ENCODE data around the gene ENG. TPM values are rescaled to one million over a fixed set of nuclear protein-coding genes. Genes with fewer than 3 reads are reported as not detected.
"Not testable (repeated sequence)": the region's sequence is repeated elsewhere in the genome, so short reads cannot be mapped to it uniquely, and the experiment has no call there.

The ENG gene
- total RNA-seq, 2 donors from 2014 or later, result 15.1 to 26.5 TPM

DNA sequence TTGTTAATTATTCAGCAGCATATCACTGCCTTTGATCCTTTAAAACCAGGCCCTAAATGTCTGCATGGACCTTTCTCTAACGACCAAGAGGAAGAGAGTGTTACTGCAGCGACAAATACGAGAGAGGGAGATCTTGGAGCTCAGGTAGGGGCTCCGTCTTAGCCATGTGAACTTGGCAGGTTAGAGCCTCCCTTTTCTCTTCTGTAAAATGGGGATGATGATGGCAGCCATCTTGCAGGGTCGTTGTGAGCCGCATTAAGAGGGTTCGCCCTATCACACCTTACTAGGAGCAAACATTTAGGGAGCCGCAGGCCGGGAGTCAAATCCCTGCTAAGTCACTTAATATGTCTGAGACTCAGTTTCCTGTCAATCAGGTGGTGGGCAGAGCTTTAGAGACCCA lies 1.6 kb downstream of the ENG start:
- no peak for ATAC-seq
- no peak for DNase-seq
- intact Hi-C loops (cut with DNase I, micrococcal nuclease), result no loop called here

DNA sequence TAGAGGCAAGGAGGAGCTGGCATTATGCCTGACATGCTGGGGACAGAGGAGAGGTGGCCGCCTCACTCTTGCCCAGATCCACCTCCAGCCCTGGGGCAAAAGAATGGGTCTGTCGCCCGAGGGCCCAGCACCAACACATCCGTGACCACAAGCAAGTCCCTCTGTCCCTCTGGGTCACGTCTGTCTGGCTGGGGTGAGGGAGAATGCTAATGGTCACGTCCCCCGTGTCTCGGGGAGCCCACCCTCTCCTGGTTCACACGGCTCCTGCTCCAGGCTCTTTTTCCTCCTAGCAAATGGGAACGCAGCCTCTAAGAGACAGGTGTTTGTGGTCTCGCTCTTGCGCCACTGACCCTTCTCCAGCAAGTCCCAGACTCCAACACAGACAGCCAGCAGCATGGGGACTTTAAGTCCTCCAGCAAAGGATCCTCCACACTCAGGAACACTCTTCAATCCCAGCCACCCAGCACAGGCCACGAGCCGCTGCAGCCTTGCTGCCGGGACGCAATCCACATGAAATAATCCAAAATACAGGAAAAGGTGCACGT lies 4.1 kb downstream of the ENG start:
- DNase-seq (no peak), ATAC-seq (no peak)
- intact Hi-C loops (cut with DNase I, micrococcal nuclease), result no loop called here

DNA sequence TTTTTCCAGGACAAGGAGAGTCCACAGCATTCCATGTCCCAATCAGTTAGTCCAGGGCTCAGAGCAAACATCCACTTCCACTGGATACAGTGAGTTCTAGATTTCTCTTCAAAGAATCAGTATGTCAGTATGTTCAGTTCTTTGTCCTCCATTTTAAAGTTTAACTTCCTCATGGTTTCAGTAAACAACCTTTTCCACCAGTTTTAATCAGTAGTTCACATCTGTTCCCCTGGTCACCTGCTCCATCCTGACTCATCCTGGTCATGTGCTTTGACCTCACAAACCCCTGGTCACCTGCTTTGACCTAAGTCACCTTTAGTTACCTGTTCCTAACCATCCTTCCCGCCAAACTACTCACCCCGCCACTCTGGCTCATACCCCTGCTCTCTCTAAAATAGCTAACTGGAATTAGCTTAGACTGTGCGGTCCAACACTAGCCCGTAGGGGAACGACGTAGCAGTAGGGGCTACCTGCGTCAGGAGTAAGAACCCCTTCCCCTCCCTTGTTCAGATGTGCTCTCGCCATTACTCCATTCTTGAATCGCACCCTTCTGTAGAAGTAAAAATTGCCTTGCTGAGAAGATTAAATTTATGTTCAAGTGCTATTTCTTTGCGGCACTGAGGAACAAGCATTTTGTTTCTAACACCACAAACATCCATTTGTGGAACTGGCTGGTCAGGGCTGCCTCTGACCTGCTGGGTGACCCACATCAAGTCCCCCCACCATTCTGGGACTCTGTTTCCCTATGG lies 5.5 kb downstream of the ENG start:
- no peak for ATAC-seq
- intact Hi-C loops (cut with DNase I, micrococcal nuclease), result no loop called here
- no peak for DNase-seq

DNA sequence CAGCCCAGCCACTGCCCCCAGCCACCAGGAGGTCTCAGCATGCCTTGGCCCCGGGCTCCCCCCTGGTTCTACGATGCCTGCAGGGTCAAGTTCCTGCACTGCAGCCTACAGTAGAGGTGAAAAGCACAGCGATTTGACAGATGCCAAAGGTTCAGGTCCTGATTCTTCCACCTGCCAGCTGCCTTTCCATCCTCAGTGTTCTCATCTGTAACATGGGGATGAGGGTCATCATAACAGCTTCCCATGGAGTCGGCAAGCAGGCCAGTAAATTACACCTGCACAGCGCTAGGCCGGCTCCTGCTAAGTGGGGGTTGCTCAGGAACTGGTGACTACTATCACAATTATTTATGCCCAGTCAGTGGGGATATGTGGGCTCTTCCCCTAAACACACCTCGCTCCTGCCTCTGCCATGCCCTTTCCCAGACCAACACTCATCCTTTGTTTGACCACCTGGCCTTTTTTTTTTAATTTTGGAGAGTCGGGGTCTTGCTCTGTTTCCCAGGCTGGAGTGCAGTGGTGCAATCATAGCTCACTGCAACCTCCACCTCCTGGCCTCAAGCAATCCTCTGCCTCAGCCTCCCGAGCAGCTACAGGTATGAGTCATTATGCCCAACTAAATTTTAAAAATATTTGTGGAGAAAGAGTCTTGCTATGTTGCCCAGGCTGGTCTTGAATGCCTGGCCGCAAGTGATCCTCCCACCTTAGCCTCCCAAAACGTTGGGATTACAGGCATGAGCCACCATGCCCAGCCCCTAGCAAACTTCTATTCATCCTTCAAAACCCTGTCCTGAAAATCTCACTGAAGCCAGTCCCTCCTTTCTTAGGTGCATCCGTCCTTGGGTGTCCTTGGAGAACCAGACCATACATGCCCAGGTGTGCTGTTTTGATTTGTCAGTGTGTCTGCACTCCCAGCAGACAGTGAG lies 6.4 kb downstream of the ENG start:
- intact Hi-C loops (cut with DNase I, micrococcal nuclease), result no loop called here

DNA sequence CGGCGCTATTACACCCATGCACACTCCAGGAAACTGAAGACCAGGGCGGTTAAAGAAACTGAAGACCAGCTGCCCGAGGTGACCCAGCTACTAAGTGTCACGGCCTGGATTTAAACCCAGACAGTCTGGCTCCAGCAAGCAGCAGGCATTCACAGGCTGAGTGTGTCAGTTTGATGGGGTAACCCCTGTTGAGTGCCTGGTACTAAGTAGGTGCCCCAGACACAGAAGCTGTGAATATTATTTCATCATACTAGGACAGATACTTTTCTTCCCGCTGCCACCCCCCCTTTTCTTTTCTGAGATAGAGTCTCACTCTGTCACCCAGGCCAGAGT lies 7.3 kb downstream of the ENG start:
- DNase-seq (no peak), ATAC-seq (no peak)
- intact Hi-C loops (cut with DNase I, micrococcal nuclease), result no loop called here

More for the DNA sequence above, 6.4 kb downstream of the ENG start:
- DNase-seq (no peak), ATAC-seq (no peak)

DNA sequence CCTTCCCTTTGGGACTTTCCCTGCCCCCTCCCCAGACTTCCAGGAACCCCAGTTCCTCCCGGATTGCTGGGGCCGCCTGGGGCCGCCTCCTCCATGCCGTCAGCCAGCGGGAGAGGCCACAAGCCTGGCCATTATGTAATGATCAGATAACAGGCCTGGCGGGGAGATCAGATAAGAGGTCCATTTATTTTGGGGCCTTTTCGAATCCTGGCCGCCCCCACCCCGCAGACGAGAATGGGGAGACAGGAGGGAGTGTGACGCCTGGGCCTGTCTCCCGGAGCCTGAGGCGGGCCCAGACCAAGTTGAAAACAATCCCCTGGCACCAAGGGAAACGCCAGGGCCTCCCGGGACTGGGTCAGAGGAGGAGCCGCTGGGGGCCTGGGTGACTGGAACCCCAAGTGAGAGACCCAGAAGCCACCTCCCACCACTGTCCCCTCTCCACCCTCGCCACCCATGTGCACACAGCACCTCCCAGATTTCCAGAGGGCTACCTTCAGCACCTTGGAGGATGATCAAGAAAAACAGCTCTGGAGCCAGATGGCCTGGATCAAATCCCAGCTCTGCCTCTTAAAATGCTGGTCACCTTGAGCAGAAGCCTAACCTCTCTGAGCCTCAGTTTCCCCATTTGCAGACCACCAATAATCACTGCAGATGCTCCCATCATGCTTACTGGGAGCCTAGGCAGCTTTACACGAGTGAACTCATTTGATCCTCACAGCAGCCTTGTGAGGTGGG lies 7.8 kb downstream of the ENG start:
- intact Hi-C loops (cut with DNase I, micrococcal nuclease), result no loop called here
- DNase-seq, result no peak
- no peak for ATAC-seq

DNA sequence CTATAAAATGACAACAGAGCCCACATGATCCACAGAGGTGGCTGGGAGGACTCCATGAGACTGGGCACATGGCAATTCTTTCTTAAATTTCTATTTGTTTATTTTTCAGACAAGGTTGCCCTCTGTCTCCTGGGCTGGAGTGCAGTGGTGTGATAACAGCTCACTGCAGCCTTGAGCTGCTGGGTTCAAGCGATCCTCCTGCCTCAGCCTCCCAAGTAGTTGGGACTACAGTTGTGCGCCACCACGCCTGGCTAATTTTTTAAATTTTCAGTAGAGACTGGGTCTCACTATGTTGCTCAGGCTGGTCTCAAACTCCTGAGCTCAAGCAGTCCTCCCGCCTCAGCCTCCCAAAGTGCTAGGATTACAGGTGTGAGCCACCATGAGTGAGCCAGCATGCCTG lies 8.8 kb downstream of the ENG start:
- not testable (repeated sequence) for ATAC-seq

DNA sequence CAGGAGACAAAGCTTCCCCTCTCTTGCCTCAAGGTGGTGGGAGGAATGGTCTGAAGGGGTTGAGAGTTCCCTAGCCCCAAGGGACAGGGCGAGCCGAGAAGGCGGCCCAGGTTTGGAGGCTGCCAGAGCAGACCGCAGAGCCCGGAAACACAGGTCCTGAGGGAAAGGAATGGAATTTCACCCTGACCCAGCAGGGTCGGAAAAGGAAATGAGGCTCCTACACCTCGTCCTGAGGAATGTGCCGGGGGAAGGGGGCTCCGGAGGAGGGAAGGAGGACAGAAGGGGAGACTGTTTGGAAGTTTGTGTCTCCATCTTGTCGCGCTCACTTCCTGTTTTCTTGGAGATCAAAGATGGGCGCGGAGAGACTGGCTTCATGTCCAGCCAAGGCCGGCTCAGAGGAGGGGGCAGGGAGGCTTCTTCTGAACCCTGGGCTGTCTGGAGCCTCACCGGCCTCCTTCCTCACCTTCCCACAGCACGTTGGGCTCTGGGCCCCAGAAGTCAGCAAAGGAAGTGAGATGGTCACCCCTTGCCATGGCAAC lies 9.6 kb downstream of the ENG start:
- DNase-seq (no peak), ATAC-seq (no peak)
- intact Hi-C loops (cut with DNase I, micrococcal nuclease), result no loop called here

More for the DNA sequence above, 8.8 kb downstream of the ENG start:
- intact Hi-C loops (cut with DNase I, micrococcal nuclease); DNase-seq: not testable (repeated sequence)

DNA sequence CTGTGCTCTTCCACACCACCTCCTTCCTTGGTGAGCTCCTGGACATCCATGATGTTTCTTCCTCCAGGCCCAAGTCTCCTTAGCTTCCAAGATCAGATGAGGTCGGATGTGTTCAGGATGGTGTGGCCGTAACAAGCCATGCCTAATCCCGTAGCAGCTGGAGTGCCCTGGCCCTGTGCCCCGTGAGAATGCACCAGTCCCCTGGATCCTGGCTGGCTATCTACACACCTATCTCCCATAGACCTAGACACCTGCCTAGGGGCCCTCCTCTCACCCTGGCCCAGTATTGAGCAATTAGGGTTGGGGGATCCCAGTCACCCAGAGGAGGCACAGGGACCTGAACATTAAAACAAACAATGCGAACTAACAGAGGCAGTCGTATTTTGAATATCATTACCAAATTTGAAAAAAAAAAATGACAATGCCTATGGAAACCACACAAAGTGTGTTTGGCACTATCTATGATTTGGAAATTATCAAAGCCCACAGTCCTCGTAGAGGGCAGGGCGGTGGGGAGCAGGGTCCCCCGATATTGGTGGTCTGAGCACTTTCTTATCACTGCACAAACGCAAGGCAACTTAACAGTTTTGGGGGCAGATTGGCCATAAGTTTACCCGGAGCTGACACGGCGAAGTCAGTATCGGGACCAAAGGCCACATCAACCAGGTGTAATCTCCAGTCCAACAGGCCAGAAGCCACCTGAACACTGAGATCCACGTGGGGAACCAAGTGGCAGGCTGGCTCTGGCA lies 13.2 kb downstream of the ENG start:
- ATAC-seq (no peak), DNase-seq (no peak)
- intact Hi-C loops (cut with DNase I, micrococcal nuclease), result no loop called here

DNA sequence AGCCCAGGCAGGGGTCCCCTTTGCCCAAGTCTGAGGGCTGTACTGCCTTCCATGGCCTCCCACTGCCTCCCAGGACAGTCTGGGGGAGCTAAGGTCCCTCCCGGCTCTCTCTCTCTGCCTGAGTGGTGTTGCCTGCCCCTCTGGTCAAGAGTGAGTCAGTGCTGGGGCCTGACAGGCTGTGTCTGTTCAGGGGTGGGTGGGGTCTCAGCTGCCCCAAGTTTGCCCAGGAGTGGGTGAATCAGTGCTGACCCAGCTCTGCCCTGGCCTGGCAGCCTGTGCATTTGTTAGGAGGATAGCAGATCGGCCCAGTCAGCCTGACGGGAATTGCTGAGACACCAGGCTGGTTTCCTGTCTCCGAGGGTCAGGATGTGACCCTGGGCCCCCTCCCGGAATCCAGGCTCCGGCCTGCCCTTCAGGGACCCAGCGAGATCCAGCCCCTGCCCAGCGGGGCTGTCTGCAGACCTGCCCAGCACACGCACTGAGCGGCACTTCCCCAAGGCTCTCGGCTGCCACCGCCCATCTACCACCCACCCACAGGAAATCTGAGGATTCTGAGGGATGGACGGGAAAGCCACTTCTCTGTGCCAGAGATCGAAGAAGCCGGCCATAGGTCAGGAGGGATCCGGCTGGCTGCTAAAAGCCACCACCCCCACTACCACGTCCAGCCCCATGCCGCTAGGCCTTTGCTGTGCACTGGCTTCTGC lies 15.9 kb downstream of the ENG start:
- DNase-seq, result peak in 1 of 2 donors; percentile 66
- ATAC-seq, result peak; percentile 39
- intact Hi-C loops (cut with DNase I, micrococcal nuclease), result no loop called here

DNA sequence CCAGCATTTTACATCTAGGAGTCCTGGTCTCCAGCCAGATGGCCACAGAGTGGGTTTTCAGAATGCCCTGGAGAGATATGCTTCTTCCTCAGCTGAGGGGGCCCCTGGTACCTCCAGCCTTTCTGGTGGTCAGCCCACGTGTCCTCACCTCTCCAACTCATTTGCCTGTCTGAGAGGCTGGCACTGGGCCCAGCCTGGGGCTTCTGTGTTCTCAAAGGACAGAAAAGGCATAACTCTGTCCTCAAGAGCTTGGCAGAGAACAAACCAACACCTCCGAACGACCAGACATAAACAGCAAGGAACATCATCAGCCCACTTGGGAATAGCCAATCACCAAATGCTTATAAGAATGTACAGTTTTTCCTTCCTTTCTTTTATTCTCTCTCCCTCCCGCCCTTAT lies 17.1 kb downstream of the ENG start:
- intact Hi-C loops (cut with DNase I, micrococcal nuclease), result no loop called here
- DNase-seq (no peak), ATAC-seq (no peak)

DNA sequence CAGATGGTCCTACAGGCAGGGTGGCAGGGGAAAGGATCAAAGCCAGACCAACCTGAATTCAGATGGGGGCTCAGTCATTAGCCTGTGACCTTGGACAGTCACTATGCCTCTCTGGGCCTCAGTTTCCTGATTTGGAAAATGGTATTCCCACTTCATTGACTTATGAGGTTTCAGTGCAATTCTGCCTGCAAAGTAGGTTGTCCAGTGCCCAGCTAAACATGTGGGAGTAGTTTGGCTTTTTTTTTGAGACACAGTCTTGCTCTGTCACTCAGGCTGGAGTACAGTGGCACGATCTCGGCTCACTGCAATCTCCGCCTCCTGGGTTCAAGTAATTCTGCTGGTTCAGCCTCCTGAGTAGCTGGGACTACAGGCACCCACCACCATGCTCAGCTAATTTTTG lies 17.9 kb downstream of the ENG start:
- intact Hi-C loops (cut with DNase I, micrococcal nuclease); DNase-seq; ATAC-seq: not testable (repeated sequence)

DNA sequence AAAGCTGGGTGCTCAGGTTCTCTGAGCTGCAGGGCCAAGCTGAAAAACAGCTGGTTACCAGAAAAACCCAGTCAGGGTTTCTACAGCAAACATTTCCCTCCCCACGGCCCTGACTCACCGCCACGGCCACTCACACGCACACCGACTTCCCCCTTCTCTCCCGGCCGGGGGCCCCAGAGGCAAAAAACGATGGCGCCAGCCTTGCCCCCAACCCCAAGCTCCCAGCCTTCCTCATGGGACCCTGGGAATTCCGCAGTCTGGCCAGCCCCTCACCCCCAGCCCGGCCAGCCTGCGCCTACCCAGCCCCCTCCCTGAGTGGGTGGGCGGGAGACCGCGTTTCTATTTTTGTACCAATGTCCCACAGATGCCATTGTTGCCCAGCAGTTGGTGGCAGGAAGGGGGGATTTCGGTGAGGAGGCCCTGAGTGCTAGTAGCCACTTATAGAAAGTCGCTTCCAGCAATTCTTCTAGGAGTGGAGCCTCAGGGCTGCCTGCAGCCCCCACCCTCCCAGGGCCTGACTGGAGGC lies 18.4 kb downstream of the ENG start:
- DNase-seq, result peak in 1 of 2 donors; percentile 41
- no peak for ATAC-seq
- intact Hi-C loops (cut with DNase I, micrococcal nuclease), result no loop called here

DNA sequence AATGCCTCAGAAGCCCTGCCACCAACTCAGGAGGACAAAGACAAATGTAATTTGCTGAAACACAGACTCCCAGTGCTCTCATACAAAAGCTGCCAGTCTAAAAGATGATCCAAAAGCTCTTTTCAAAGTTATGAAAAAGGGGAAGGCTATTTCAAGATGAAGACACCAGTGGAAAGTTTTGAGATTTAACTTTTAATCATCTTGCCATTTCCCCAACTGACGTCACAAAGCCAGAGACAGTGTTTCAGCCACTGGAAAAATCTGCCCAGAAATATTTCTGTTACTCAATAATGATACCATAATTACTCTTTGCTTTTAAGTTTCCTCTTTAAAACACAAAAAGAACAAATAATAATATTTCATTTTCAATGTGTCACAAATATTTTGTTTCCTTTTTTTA lies 20.9 kb downstream of the ENG start:
- intact Hi-C loops (cut with DNase I, micrococcal nuclease), result no loop called here
- no peak for DNase-seq
- ATAC-seq, result no peak

DNA sequence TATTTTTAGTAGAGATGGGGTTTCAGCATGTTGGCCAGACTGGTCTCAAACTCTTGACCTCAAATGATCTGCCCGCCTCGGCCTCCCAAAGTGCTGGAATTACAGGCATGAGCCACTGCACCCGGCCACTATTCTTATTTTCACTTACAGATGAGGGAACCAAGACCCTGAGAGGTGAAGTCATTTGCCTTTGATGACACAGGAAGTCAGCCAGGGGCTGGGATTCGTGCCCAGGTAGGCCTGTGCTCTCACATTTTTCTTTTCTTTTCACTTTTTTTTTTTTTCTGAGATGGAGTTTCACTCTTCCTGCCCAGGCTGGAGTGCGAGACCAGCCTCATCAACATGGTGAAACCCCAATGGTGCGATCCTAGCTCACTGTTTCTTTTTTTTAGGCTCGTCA lies 22.2 kb downstream of the ENG start:
- intact Hi-C loops (cut with DNase I, micrococcal nuclease), result no loop called here
- ATAC-seq (no peak), DNase-seq (no peak)

DNA sequence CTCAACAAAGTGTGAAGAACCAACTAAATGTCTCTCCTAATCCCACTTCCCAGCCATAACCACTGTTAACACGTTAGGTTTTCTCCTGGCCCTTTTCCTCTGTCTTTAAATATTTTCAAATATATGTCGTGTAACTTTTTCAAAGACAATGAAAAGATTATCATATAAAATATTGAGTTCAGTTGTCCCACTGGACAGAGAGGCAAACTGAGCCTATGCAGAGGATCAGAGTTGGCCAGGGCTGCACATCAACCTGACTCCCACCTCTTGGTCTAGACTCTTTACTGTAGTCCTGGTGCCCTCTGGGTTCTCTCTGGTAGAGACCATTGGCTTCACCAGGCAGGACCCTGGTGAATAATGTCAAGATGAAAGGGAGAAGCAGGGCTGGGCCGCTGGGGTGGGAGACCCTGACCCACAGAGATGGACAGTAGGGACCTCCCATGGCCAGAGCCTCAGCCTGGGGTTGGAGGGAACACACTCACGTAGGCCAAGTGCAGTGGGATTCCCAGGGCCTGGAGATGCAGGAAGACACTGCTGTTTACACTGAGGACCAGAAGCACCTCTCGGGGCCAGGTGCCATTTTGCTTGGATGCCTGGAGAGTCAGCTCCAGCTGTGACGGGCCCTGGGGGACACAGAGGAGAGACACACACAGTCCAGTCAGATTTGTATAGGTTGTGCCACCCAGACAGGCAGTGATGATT lies 25.1 kb downstream of the ENG start:
- DNase-seq, result no peak
- intact Hi-C loops (cut with DNase I, micrococcal nuclease), result no loop called here
- ATAC-seq, result no peak

Data from left colon (tissue), 2 donors.